Measurements from ENCODE around the gene HNRNPUL1.
A peak's percentile ranks its signal among the peaks of the same experiment; 100 is the strongest.

HNRNPUL1 gene

DNA sequence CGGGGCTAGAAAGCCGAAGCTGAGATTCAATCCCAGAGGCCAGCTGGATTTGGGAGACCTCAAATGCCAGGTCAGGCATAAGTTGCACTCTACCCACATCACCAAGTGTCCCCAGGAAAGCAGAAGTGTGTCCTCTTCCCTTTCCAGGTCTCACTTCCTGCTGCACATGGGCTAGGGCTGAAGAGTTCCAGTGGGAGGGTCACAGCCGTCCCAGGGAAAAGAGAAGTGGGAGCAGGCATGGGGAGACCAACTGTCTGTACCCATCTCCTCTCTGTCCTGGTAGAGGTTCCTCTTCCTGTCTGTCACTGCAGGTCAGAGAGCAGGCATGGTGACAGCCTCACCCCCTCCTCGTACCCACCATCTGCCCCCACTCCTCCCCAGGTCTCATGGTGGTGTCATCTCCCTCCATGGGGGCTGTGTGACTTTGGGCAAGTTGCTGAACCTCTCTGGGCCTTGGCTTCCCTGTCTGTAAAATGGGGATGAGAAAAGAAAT is 30.4 kb upstream of the HNRNPUL1 start:
- H3K27ac ChIP-seq (replicated peaks; ENCODE audit: low read length): no peak overlapping the region
- no peak overlapping the region for H3K9ac ChIP-seq (ENCODE audit: low read depth, low read length, poor library complexity)
- H3K14ac ChIP-seq (ENCODE audit: low read length): no peak overlapping the region
- no peak overlapping the region for H4K8ac ChIP-seq (ENCODE audit: low read depth, low read length)
- H2BK5ac ChIP-seq (ENCODE audit: low read length): no peak overlapping the region
- no peak overlapping the region for H2BK12ac ChIP-seq (ENCODE audit: low read length)
- no peak overlapping the region for H3K23ac ChIP-seq (ENCODE audit: low read depth, low read length, poor library complexity)
- no CpG with 5 or more reads among the region's 4 CpGs for WGBS, 2 donors (ENCODE audit: extremely low coverage in 2 of 2, insufficient read length in 2 of 2, insufficient replicate concordance in 1 of 2)
- no peak overlapping the region for H2BK120ac ChIP-seq (ENCODE audit: low read depth, low read length)
- H3K36me3 ChIP-seq (replicated peaks in 1 of 2; ENCODE audit: control insufficient read depth in 2 of 2, insufficient read depth in 2 of 2, low read length in 2 of 2): peaks cover 5 to 30% of the 10 kb centered on the region in 2 donors
- no peaks in the 10 kb centered on the region for H3K4me1 ChIP-seq (ENCODE audit: control insufficient read depth in 2 of 2, insufficient read depth in 1 of 2, low read depth in 1 of 2, low read length in 2 of 2)
- no peaks in the 10 kb centered on the region for H3K9me3 ChIP-seq (replicated peaks in 1 of 2; ENCODE audit: control insufficient read depth in 2 of 2, insufficient read depth in 1 of 2, low read depth in 1 of 2, low read length in 2 of 2)
- no peaks in the 10 kb centered on the region for H3K79me1 ChIP-seq (ENCODE audit: low read depth, low read length)
- no peak overlapping the region for H3K18ac ChIP-seq (ENCODE audit: low read length)
- no peak overlapping the region for H4K91ac ChIP-seq (ENCODE audit: low read depth, low read length, poor library complexity)
- H2BK15ac ChIP-seq (ENCODE audit: low read length): no peak overlapping the region
- H3K4me2 ChIP-seq (ENCODE audit: insufficient read depth, low read length, poor library complexity, severe bottlenecking): no peak overlapping the region
- H3K4ac ChIP-seq (ENCODE audit: low read length): no peak overlapping the region
- peak overlapping the region in 1 of 2 donors; percentile 1 for H3K4me3 ChIP-seq (ENCODE audit: low read length in 2 of 2)
- H2AFZ ChIP-seq (ENCODE audit: low read length): no peak overlapping the region
- no peaks in the 10 kb centered on the region for H3K27me3 ChIP-seq (ENCODE audit: control insufficient read depth in 3 of 3, insufficient read depth in 3 of 3, low read depth in 1 of 3, low read length in 3 of 3)
- no peak for DNase-seq (ENCODE audit: low spot score)
- H2AK5ac ChIP-seq (ENCODE audit: low read depth, low read length): no peak overlapping the region

GRCh38 chr19:41234512-41235168 is 29.5 kb upstream of the HNRNPUL1 start:
- Histone ChIP-seq H3K23ac (ENCODE audit: low read depth, low read length, poor library complexity) (no peak overlapping the region), H2BK15ac (ENCODE audit: low read length) (no peak overlapping the region), H2BK120ac (ENCODE audit: low read depth, low read length) (no peak overlapping the region), H3K9me3 (replicated peaks in 1 of 2; ENCODE audit: control insufficient read depth in 2 of 2, insufficient read depth in 1 of 2, low read depth in 1 of 2, low read length in 2 of 2) (no peaks in the 10 kb centered on the region), H3K27ac (replicated peaks; ENCODE audit: low read length) (no peak overlapping the region), H3K4me1 (ENCODE audit: control insufficient read depth in 2 of 2, insufficient read depth in 1 of 2, low read depth in 1 of 2, low read length in 2 of 2) (no peaks in the 10 kb centered on the region), H3K9ac (ENCODE audit: low read depth, low read length, poor library complexity) (no peak overlapping the region), H2AFZ (ENCODE audit: low read length) (no peak overlapping the region), H3K14ac (ENCODE audit: low read length) (no peak overlapping the region), H2BK12ac (ENCODE audit: low read length) (no peak overlapping the region), H3K18ac (ENCODE audit: low read length) (no peak overlapping the region), H3K4me2 (ENCODE audit: insufficient read depth, low read length, poor library complexity, severe bottlenecking) (no peak overlapping the region), H4K91ac (ENCODE audit: low read depth, low read length, poor library complexity) (no peak overlapping the region), H3K27me3 (ENCODE audit: control insufficient read depth in 3 of 3, insufficient read depth in 3 of 3, low read depth in 1 of 3, low read length in 3 of 3) (no peaks in the 10 kb centered on the region), H3K36me3 (replicated peaks in 1 of 2; ENCODE audit: control insufficient read depth in 2 of 2, insufficient read depth in 2 of 2, low read length in 2 of 2) (peaks cover 11 to 36% of the 10 kb centered on the region in 2 donors), H3K4ac (ENCODE audit: low read length) (no peak overlapping the region), H3K79me1 (ENCODE audit: low read depth, low read length) (no peaks in the 10 kb centered on the region), H2AK5ac (ENCODE audit: low read depth, low read length) (no peak overlapping the region), H4K8ac (ENCODE audit: low read depth, low read length) (no peak overlapping the region), H3K4me3 (ENCODE audit: low read length in 2 of 2) (no peak overlapping the region), H2BK5ac (ENCODE audit: low read length) (no peak overlapping the region)
- no CpG with 5 or more reads among the region's 8 CpGs for WGBS, 2 donors (ENCODE audit: extremely low coverage in 2 of 2, insufficient read length in 2 of 2, insufficient replicate concordance in 1 of 2)
- DNase-seq (ENCODE audit: low spot score): no peak

DNA sequence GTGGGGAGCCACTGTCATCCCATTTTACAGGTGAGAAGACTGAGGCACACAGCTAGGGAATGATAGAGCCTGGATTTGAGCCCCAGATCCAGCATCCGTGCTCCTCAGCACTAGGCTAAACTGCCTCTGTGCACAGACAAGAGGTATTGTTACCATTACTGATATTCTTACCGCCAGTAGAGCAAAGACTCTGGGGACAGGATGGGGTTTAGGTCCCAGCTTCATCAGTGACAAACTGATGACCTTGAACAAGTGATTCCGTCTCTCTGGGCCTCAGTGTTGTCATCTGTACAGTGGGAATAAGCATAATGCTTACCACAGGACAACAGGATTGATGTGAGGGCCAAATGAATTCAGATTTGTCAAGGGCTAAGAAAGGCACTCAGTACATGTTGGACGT is 28.7 kb upstream of the HNRNPUL1 start:
- H3K9ac ChIP-seq (ENCODE audit: low read depth, low read length, poor library complexity): no peak overlapping the region
- no peak overlapping the region for H2BK5ac ChIP-seq (ENCODE audit: low read length)
- no peak overlapping the region for H2BK120ac ChIP-seq (ENCODE audit: low read depth, low read length)
- H2BK12ac ChIP-seq (ENCODE audit: low read length): no peak overlapping the region
- no peak overlapping the region for H4K8ac ChIP-seq (ENCODE audit: low read depth, low read length)
- H3K4me1 ChIP-seq (ENCODE audit: control insufficient read depth in 2 of 2, insufficient read depth in 1 of 2, low read depth in 1 of 2, low read length in 2 of 2): no peaks in the 10 kb centered on the region
- peaks cover 13 to 40% of the 10 kb centered on the region in 2 donors for H3K36me3 ChIP-seq (replicated peaks in 1 of 2; ENCODE audit: control insufficient read depth in 2 of 2, insufficient read depth in 2 of 2, low read length in 2 of 2)
- H3K9me3 ChIP-seq (replicated peaks in 1 of 2; ENCODE audit: control insufficient read depth in 2 of 2, insufficient read depth in 1 of 2, low read depth in 1 of 2, low read length in 2 of 2): no peaks in the 10 kb centered on the region
- no peak overlapping the region for H2AFZ ChIP-seq (ENCODE audit: low read length)
- DNase-seq (ENCODE audit: low spot score): no peak
- no peaks in the 10 kb centered on the region for H3K27me3 ChIP-seq (ENCODE audit: control insufficient read depth in 3 of 3, insufficient read depth in 3 of 3, low read depth in 1 of 3, low read length in 3 of 3)
- H3K4me2 ChIP-seq (ENCODE audit: insufficient read depth, low read length, poor library complexity, severe bottlenecking): no peak overlapping the region
- no peak overlapping the region for H3K27ac ChIP-seq (replicated peaks; ENCODE audit: low read length)
- H3K79me1 ChIP-seq (ENCODE audit: low read depth, low read length): no peaks in the 10 kb centered on the region
- no peak overlapping the region for H3K4me3 ChIP-seq (ENCODE audit: low read length in 2 of 2)
- WGBS, 2 donors (ENCODE audit: extremely low coverage in 2 of 2, insufficient read length in 2 of 2, insufficient replicate concordance in 1 of 2): no CpG with 5 or more reads among the region's 4 CpGs
- no peak overlapping the region for H4K91ac ChIP-seq (ENCODE audit: low read depth, low read length, poor library complexity)
- no peak overlapping the region for H3K23ac ChIP-seq (ENCODE audit: low read depth, low read length, poor library complexity)
- no peak overlapping the region for H3K18ac ChIP-seq (ENCODE audit: low read length)
- no peak overlapping the region for H2AK5ac ChIP-seq (ENCODE audit: low read depth, low read length)
- no peak overlapping the region for H2BK15ac ChIP-seq (ENCODE audit: low read length)
- H3K4ac ChIP-seq (ENCODE audit: low read length): no peak overlapping the region
- H3K14ac ChIP-seq (ENCODE audit: low read length): no peak overlapping the region

DNA sequence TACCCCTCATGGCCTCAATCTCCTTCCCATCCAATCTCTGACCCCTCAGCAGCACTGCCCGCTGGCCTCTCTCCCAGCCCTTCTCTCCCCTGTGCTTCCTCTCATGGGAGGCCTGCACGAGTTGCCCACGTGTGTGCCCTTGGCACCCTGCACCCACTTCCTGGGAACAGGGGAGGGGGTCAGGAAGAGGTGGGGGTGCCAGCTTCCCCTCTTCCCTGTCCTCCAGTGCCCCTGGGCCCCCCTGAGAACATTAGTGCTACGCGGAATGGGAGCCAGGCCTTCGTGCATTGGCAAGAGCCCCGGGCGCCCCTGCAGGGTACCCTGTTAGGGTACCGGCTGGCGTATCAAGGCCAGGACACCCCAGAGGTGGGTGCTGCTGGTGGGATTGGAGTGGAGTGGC is 25.9 kb upstream of the HNRNPUL1 start:
- no peak for DNase-seq (ENCODE audit: low spot score)
- Histone ChIP-seq H3K23ac (ENCODE audit: low read depth, low read length, poor library complexity) (no peak overlapping the region), H3K36me3 (replicated peaks in 1 of 2; ENCODE audit: control insufficient read depth in 2 of 2, insufficient read depth in 2 of 2, low read length in 2 of 2) (peaks cover 31 to 44% of the 10 kb centered on the region in 2 donors)

More for the DNA sequence above, 25.9 kb upstream of the HNRNPUL1 start:
- Histone ChIP-seq H2BK5ac (ENCODE audit: low read length) (no peak overlapping the region), H2AFZ (ENCODE audit: low read length) (no peak overlapping the region), H3K4ac (ENCODE audit: low read length) (no peak overlapping the region), H4K91ac (ENCODE audit: low read depth, low read length, poor library complexity) (no peak overlapping the region), H3K14ac (ENCODE audit: low read length) (no peak overlapping the region), H3K27me3 (ENCODE audit: control insufficient read depth in 3 of 3, insufficient read depth in 3 of 3, low read depth in 1 of 3, low read length in 3 of 3) (no peaks in the 10 kb centered on the region), H3K4me2 (ENCODE audit: insufficient read depth, low read length, poor library complexity, severe bottlenecking) (no peak overlapping the region), H2BK12ac (ENCODE audit: low read length) (no peak overlapping the region), H3K27ac (replicated peaks; ENCODE audit: low read length) (no peak overlapping the region), H3K4me3 (ENCODE audit: low read length in 2 of 2) (no peak overlapping the region), H3K9me3 (replicated peaks in 1 of 2; ENCODE audit: control insufficient read depth in 2 of 2, insufficient read depth in 1 of 2, low read depth in 1 of 2, low read length in 2 of 2) (no peaks in the 10 kb centered on the region), H3K9ac (ENCODE audit: low read depth, low read length, poor library complexity) (no peak overlapping the region), H3K18ac (ENCODE audit: low read length) (no peak overlapping the region), H3K79me1 (ENCODE audit: low read depth, low read length) (no peaks in the 10 kb centered on the region), H2BK15ac (ENCODE audit: low read length) (no peak overlapping the region), H2AK5ac (ENCODE audit: low read depth, low read length) (no peak overlapping the region), H3K4me1 (ENCODE audit: control insufficient read depth in 2 of 2, insufficient read depth in 1 of 2, low read depth in 1 of 2, low read length in 2 of 2) (no peaks in the 10 kb centered on the region), H2BK120ac (ENCODE audit: low read depth, low read length) (no peak overlapping the region), H4K8ac (ENCODE audit: low read depth, low read length) (no peak overlapping the region)
- no CpG with 5 or more reads among the region's 10 CpGs for WGBS, 2 donors (ENCODE audit: extremely low coverage in 2 of 2, insufficient read length in 2 of 2, insufficient replicate concordance in 1 of 2)

Measured in neuronal stem cell (in vitro differentiated cells).